CD1c-positive myeloid dendritic cell (primary cell): Measurements from ENCODE around the gene PRMT2.
A peak's percentile ranks its signal among the peaks of the same experiment; 100 is the strongest.
"Not testable (repeated sequence)": the region's sequence is repeated elsewhere in the genome, so short reads cannot be mapped to it uniquely, and the experiment has no call there.

Experiments used
- DNase-seq: peaks from one replicate; pipeline ENCODE4 v3.0.0-alpha.2; 2016; ENCODE audit errors: extremely low spot score

Gene PRMT2

GRCh38 chr21:46617267-46618051, 18.0 kb upstream of the PRMT2 start:
- no peak for DNase-seq

GRCh38 chr21:46618738-46619379, 16.6 kb upstream of the PRMT2 start:
- no peak for DNase-seq

- no peak for DNase-seq
These were observed 15.6 kb upstream of the PRMT2 start for GRCh38 chr21:46619846-46620245.

- no peak for DNase-seq
These were observed 14.6 kb upstream of the PRMT2 start for GRCh38 chr21:46620846-46621245.

- DNase-seq = no peak
These were observed 13.9 kb upstream of the PRMT2 start for GRCh38 chr21:46621457-46622182.

GRCh38 chr21:46622226-46622625, 13.2 kb upstream of the PRMT2 start:
- DNase-seq = peak; percentile 82

GRCh38 chr21:46624050-46624449, 11.4 kb upstream of the PRMT2 start:
- DNase-seq = no peak

GRCh38 chr21:46625759-46626158, 9.7 kb upstream of the PRMT2 start:
- no peak for DNase-seq

- DNase-seq = no peak
These were observed 8.9 kb upstream of the PRMT2 start for GRCh38 chr21:46626536-46626935.

- peak; percentile 44 for DNase-seq
These were observed 8.4 kb upstream of the PRMT2 start for GRCh38 chr21:46626975-46627501.

GRCh38 chr21:46627726-46628125, 7.7 kb upstream of the PRMT2 start:
- DNase-seq = no peak

GRCh38 chr21:46628868-46629267, 6.6 kb upstream of the PRMT2 start:
- DNase-seq = no peak

- DNase-seq = not testable (repeated sequence)
These were observed 4.6 kb upstream of the PRMT2 start for GRCh38 chr21:46630915-46631314.

GRCh38 chr21:46633566-46633965, 1.9 kb upstream of the PRMT2 start:
- no peak for DNase-seq

- DNase-seq = no peak
These were observed 1.0 kb upstream of the PRMT2 start for GRCh38 chr21:46634427-46634826.

- peak; percentile 81 for DNase-seq
These were observed 529 bp upstream of the PRMT2 start for GRCh38 chr21:46634966-46635323.

GRCh38 chr21:46636181-46636512, 673 bp downstream of the PRMT2 start:
- no peak for DNase-seq

GRCh38 chr21:46636550-46637285, 1.2 kb downstream of the PRMT2 start:
- no peak for DNase-seq

- peak; percentile 38 for DNase-seq
These were observed 2.7 kb downstream of the PRMT2 start for GRCh38 chr21:46637952-46638746.

GRCh38 chr21:46639489-46640386, 4.3 kb downstream of the PRMT2 start:
- peak; percentile 42 for DNase-seq
